Activated CD4-positive, alpha-beta T cell treated with anti-CD3 and anti-CD28 coated beads, Interleukin-2, amount 10 ng/mL, durations not matched to agents 7 days and 5 days (primary cell): ENCODE measurements around the gene SLCO3A1. TPM values are rescaled to one million over a fixed set of nuclear protein-coding genes. Genes with fewer than 3 reads are reported as not detected.

Experiments
- CTCF ChIA-PET: fragments of 350-600 bp; sonication (Branson Sonifier 250); formaldehyde crosslinking; loops from one replicate; lab custom pipeline; 2021; ENCODE audit warnings: antibody characterized with exemption; lab: Charles Lee
- POLR2A ChIA-PET: fragments of 350-600 bp; sonication (Branson Sonifier 250); formaldehyde crosslinking; loops from one replicate; lab custom pipeline; 2021; ENCODE audit warnings: antibody characterized with exemption; lab: Charles Lee
- DNase-seq: peaks from one replicate; pipeline ENCODE4 v3.0.0-alpha.2; 2020
- H3K27ac Mint-ChIP-seq: one replicate; pipeline ENCODE4 v1.8.0; 2021; ENCODE audit warnings: mild to moderate bottlenecking, moderate library complexity, mixed read lengths
- H3K27me3 Mint-ChIP-seq: one replicate; pipeline ENCODE4 v1.8.0; 2021; ENCODE audit warnings: mixed read lengths
- H3K36me3 Mint-ChIP-seq: one replicate; pipeline ENCODE4 v1.8.0; 2021; ENCODE audit warnings: low read depth, mixed read lengths
- H3K4me1 Mint-ChIP-seq: one replicate; pipeline ENCODE4 v1.8.0; 2021; ENCODE audit warnings: mixed read lengths
- H3K4me3 Mint-ChIP-seq: one replicate; pipeline ENCODE4 v1.8.0; 2021; ENCODE audit warnings: mild to moderate bottlenecking, moderate library complexity, mixed read lengths
- H3K9me3 Mint-ChIP-seq: one replicate; pipeline ENCODE4 v1.8.0; 2021; ENCODE audit warnings: mixed read lengths
- total RNA-seq, 2 experiments: library from RNA; stranded (reverse); gene quantifications; one replicate each; pipeline ENCODE4 v1.2.3, GENCODE V29; 2021

The SLCO3A1 gene
- total RNA-seq, 2 experiments from 2014 or later, result 41.8 to 46.8 TPM

DNA sequence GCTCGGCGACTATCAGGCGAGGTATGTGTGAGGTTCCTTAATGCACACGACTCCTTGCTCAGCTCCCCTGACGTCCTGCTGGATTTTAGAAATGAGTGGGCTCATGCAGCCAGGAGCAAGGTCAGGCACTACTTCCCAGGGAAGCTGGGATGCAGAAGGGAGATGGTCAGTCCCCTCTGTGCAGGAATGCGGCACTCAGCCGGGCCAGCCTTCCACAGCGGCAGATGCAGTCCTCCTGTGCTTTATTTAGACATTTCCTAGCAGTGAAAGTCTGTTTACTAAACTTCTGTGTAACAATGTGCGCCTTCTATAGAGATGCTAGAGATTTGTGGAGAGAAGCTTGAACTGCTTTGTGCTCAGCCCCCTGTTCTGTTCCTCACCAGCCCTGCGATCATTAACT is 252.1 kb downstream of the SLCO3A1 start:
- Mint-ChIP-seq H3K4me3 (no peak overlapping the region), H3K4me1 (peaks cover 22% of the 10 kb centered on the region), H3K27me3 (no peaks in the 10 kb centered on the region), H3K27ac (no peak overlapping the region), H3K36me3 (peaks cover 10% of the 10 kb centered on the region), H3K9me3 (no peaks in the 10 kb centered on the region)
- DNase-seq, result no peak
- POLR2A ChIA-PET, result no interaction called here
- CTCF ChIA-PET, result interaction anchor here (0.6 to 1.9 kb wide), 3 partner anchors 9 to 83 kb away, joined by 3 to 4 read pairs (median 4); no protein-coding TSS in a partner anchor

GRCh38 chr15:92107510-92107909 is 254.0 kb downstream of the SLCO3A1 start:
- no peaks in the 10 kb centered on the region for H3K9me3 Mint-ChIP-seq
- no peak overlapping the region for H3K4me3 Mint-ChIP-seq
- H3K27ac Mint-ChIP-seq, result no peak overlapping the region
- peaks cover 6% of the 10 kb centered on the region for H3K4me1 Mint-ChIP-seq
- ChIA-PET POLR2A (no interaction called here), CTCF (no interaction called here)
- no peaks in the 10 kb centered on the region for H3K36me3 Mint-ChIP-seq
- no peaks in the 10 kb centered on the region for H3K27me3 Mint-ChIP-seq
- no peak for DNase-seq

DNA sequence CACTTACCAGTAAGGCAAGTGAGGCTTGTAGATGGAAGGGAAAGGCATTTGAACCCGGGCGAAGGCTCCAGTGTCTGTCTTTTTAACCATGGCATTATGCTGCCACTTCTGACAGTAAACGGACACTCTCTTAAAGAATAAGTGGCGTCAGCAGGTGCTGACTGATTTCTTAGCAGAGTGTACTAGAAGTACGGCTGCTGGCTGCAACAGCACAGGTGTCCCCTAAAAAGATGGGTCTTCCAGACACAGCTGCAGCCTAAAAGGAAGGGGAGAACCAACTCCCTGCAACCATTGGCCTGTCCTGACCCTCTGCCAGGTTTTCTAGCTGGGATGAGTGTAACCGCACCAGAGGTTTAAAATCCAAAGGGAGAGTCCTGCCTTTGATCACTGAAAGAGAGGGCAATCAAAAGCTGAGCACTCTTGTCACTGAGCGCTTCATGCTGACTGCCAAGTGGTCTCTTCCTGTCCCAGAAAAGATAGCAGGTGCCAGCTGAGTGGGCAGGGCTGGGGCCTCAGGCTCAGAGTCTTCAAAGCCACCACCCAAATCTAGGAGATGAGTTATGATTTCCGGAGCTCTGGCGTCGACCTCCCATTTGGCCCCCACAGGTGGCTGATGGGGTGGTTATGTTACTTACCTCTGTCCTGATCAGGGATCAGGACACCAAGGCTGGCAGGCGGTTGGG is 255.8 kb downstream of the SLCO3A1 start:
- H3K27me3 Mint-ChIP-seq, result no peaks in the 10 kb centered on the region

DNA sequence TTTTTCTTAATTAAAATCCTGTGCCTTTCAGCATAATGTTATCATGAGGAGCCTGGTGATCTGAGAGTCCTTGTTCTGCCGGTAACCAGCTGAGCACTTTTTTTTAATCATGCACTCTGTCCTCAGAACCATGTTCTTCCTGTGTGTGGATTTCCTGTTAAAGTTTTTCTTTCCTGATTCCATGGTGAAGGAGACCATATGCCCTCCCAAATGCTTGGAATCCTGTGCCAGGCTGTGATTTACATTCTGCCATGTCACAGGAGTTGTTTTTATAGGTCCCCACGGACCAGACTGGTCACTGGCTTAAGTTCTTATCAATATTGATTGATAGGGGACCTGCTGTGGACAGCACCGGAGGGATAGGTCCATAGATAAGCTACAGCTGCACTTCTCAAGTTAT is 257.8 kb downstream of the SLCO3A1 start:
- ChIA-PET CTCF (interaction anchor here (1.1 kb wide), 1 partner anchor 223 kb away, joined by 3 read pairs; no protein-coding TSS in a partner anchor), POLR2A (no interaction called here)
- DNase-seq, result no peak
- no peak overlapping the region for H3K27ac Mint-ChIP-seq
- H3K9me3 Mint-ChIP-seq, result no peaks in the 10 kb centered on the region
- no peak overlapping the region for H3K4me3 Mint-ChIP-seq
- H3K36me3 Mint-ChIP-seq, result no peaks in the 10 kb centered on the region
- H3K27me3 Mint-ChIP-seq, result no peaks in the 10 kb centered on the region
- peaks cover 6% of the 10 kb centered on the region for H3K4me1 Mint-ChIP-seq

More for the DNA sequence above, 255.8 kb downstream of the SLCO3A1 start:
- H3K36me3 Mint-ChIP-seq, result no peaks in the 10 kb centered on the region
- H3K4me3 Mint-ChIP-seq, result no peak overlapping the region
- H3K9me3 Mint-ChIP-seq, result no peaks in the 10 kb centered on the region
- no peak for DNase-seq
- peaks cover 6% of the 10 kb centered on the region for H3K4me1 Mint-ChIP-seq
- ChIA-PET CTCF (no interaction called here), POLR2A (no interaction called here)
- no peak overlapping the region for H3K27ac Mint-ChIP-seq

DNA sequence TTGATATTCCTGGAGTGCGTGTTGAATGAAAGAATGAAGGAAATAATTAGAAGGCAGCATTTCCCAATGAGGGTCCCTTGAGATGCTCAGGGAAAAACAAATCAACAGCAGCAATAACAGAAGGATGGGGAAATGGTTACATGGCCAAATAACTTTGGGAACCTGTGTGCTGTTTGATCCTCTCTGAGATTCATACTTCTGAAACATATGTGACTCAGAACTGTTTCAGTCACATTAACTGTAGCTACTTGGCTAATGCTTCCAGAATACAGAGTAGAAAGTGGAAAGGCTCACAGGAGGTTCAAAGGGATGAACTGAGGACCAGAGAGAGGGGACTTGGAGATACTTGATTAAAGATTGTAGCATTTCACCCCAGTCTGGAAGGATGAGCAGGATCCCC is 258.2 kb downstream of the SLCO3A1 start:
- peaks cover 6% of the 10 kb centered on the region for H3K4me1 Mint-ChIP-seq
- H3K9me3 Mint-ChIP-seq, result no peaks in the 10 kb centered on the region
- H3K36me3 Mint-ChIP-seq, result no peaks in the 10 kb centered on the region
- DNase-seq, result no peak
- POLR2A ChIA-PET, result no interaction called here
- no peaks in the 10 kb centered on the region for H3K27me3 Mint-ChIP-seq
- CTCF ChIA-PET, result interaction anchor here (1.1 kb wide), 1 partner anchor 223 kb away, joined by 3 read pairs; no protein-coding TSS in a partner anchor
- no peak overlapping the region for H3K4me3 Mint-ChIP-seq
- no peak overlapping the region for H3K27ac Mint-ChIP-seq

DNA sequence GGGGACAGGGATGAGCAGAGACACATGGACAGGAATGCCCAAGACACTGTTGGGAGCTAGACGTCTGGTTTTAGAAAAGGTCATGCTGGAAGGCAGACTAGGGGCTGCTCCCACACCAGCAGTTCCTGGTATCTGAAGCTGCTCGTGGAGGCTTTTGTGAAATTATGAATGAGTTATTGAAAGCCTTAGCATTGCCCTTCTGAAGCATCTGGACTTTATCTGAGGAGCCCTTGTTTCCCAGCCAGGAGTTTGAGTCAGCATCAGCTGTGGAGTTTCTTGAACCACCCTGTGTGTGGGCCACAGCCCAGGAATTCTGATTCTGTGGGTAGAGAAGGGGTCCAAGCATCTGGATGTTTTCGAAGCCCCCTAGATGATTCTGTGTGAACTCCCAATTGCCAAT is 258.7 kb downstream of the SLCO3A1 start:
- POLR2A ChIA-PET, result no interaction called here
- no peaks in the 10 kb centered on the region for H3K9me3 Mint-ChIP-seq
- no peaks in the 10 kb centered on the region for H3K27me3 Mint-ChIP-seq
- H3K4me1 Mint-ChIP-seq, result peaks cover 6% of the 10 kb centered on the region
- CTCF ChIA-PET, result interaction anchor here (1.1 kb wide), 1 partner anchor 222 kb away, joined by 3 read pairs; no protein-coding TSS in a partner anchor
- no peaks in the 10 kb centered on the region for H3K36me3 Mint-ChIP-seq
- no peak overlapping the region for H3K4me3 Mint-ChIP-seq
- no peak overlapping the region for H3K27ac Mint-ChIP-seq
- DNase-seq, result no peak

- Mint-ChIP-seq H3K4me1 (peaks cover 6% of the 10 kb centered on the region), H3K27ac (no peak overlapping the region), H3K36me3 (no peaks in the 10 kb centered on the region), H3K27me3 (no peaks in the 10 kb centered on the region), H3K9me3 (no peaks in the 10 kb centered on the region), H3K4me3 (no peak overlapping the region)
- DNase-seq, result no peak
- ChIA-PET POLR2A (no interaction called here), CTCF (no interaction called here)
Observed at GRCh38 chr15:92112711-92113110, 259.2 kb downstream of the SLCO3A1 start.

- Mint-ChIP-seq H3K9me3 (no peaks in the 10 kb centered on the region), H3K36me3 (no peaks in the 10 kb centered on the region), H3K4me3 (no peak overlapping the region), H3K4me1 (peaks cover 4% of the 10 kb centered on the region), H3K27me3 (no peaks in the 10 kb centered on the region), H3K27ac (no peak overlapping the region)
- DNase-seq, result no peak
- POLR2A ChIA-PET, result no interaction called here
- CTCF ChIA-PET, result no interaction called here
Observed at GRCh38 chr15:92113832-92114231, 260.3 kb downstream of the SLCO3A1 start.

DNA sequence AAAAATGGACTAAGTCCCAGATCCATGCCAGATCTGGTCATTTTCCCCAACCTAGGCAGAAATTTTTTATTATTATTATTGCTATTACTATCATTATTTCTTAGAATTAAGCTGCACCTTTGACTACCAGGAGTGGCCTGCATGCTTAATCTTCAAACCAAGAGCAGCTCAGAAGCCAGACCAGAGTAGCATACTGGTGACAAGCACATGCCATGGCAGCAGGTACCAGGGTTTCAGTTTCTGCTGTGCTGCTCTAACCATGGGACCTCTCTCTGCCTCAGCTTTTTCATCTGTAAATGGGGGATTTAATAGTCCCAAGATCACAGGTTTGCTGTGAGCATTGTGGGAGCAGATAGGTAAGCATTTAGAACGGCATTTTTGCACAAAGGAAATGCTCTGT is 262.3 kb downstream of the SLCO3A1 start:
- ChIA-PET POLR2A (no interaction called here), CTCF (interaction anchor here (1.3 kb wide), 1 partner anchor 10 kb away, joined by 3 read pairs; no protein-coding TSS in a partner anchor)
- no peak overlapping the region for H3K27ac Mint-ChIP-seq
- H3K4me3 Mint-ChIP-seq, result no peak overlapping the region
- no peak for DNase-seq
- H3K4me1 Mint-ChIP-seq, result no peaks in the 10 kb centered on the region
- no peaks in the 10 kb centered on the region for H3K27me3 Mint-ChIP-seq
- peaks cover 5% of the 10 kb centered on the region for H3K36me3 Mint-ChIP-seq
- no peaks in the 10 kb centered on the region for H3K9me3 Mint-ChIP-seq

- no peak for DNase-seq
- H3K4me1 Mint-ChIP-seq, result no peaks in the 10 kb centered on the region
- no peak overlapping the region for H3K4me3 Mint-ChIP-seq
- POLR2A ChIA-PET, result no interaction called here
- no peaks in the 10 kb centered on the region for H3K9me3 Mint-ChIP-seq
- peaks cover 10% of the 10 kb centered on the region for H3K36me3 Mint-ChIP-seq
- no peaks in the 10 kb centered on the region for H3K27me3 Mint-ChIP-seq
- no peak overlapping the region for H3K27ac Mint-ChIP-seq
- CTCF ChIA-PET, result interaction anchor here (1.3 kb wide), 1 partner anchor 9 kb away, joined by 3 read pairs; no protein-coding TSS in a partner anchor
Observed at GRCh38 chr15:92116330-92116729, 262.8 kb downstream of the SLCO3A1 start.

DNA sequence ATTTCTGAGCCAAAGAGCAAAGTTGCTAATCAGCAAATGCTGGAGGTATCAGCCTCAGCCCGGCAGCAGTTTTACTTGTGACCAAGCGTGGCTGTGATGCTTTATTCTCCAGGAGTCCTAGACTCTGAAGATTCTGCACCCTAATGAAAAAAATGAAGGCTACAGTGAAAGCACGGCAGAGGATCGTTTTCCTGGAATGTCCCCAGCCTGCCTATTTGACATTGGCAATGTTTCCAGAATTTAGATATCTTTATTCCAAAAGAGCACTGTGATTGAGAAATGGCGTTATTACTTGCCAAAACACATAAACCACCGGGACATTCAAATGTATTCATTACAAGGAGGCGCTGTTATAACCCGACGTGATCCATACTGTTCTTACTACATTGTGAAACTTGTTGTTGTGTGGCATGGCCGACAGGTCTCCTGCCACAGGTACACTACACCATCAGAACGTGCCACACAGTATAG is 263.8 kb downstream of the SLCO3A1 start:
- H3K4me3 Mint-ChIP-seq, result no peak overlapping the region

GRCh38 chr15:92118162-92118935 is 264.8 kb downstream of the SLCO3A1 start:
- no peak for DNase-seq
- Mint-ChIP-seq H3K4me1 (no peaks in the 10 kb centered on the region), H3K9me3 (peaks cover 5% of the 10 kb centered on the region), H3K4me3 (no peak overlapping the region), H3K27me3 (no peaks in the 10 kb centered on the region), H3K36me3 (peaks cover 26% of the 10 kb centered on the region), H3K27ac (no peak overlapping the region)
- CTCF ChIA-PET, result no interaction called here
- POLR2A ChIA-PET, result no interaction called here

More for the DNA sequence above, 263.8 kb downstream of the SLCO3A1 start:
- Mint-ChIP-seq H3K27ac (no peak overlapping the region), H3K9me3 (peaks cover 5% of the 10 kb centered on the region), H3K27me3 (no peaks in the 10 kb centered on the region), H3K36me3 (peaks cover 20% of the 10 kb centered on the region), H3K4me1 (no peaks in the 10 kb centered on the region)
- DNase-seq, result no peak
- POLR2A ChIA-PET, result no interaction called here
- CTCF ChIA-PET, result no interaction called here

DNA sequence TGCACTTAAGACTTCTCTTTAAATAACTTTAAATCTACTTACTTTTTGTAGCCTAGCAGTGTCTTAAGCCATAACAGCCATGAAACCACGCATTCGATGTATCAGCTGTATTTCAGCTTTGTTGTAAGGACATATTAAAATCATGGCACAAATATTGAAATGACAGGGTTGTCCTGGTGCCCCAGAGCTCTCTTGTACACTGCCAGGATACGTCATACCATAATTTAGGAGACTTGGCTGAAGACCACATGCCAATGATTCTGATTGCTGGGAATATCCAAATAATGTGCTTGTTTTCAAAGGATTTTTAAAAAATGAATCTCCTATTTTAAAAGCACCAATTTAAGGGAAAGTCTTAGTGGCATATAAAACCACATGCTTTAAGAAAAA is 265.4 kb downstream of the SLCO3A1 start:
- H3K4me3 Mint-ChIP-seq, result no peak overlapping the region

More for the DNA sequence above, 265.4 kb downstream of the SLCO3A1 start:
- POLR2A ChIA-PET, result no interaction called here
- peaks cover 5% of the 10 kb centered on the region for H3K9me3 Mint-ChIP-seq
- H3K27me3 Mint-ChIP-seq, result no peaks in the 10 kb centered on the region
- H3K27ac Mint-ChIP-seq, result no peak overlapping the region
- peaks cover 26% of the 10 kb centered on the region for H3K36me3 Mint-ChIP-seq
- DNase-seq, result no peak
- CTCF ChIA-PET, result no interaction called here
- no peaks in the 10 kb centered on the region for H3K4me1 Mint-ChIP-seq
